COLO668 (cell line): ENCODE data around the gene MBTPS2.
"Not testable (repeated sequence)": the region's sequence is repeated elsewhere in the genome, so short reads cannot be mapped to it uniquely, and the experiment has no call there.

Experiments
- DNase-seq: peaks from one replicate; lab custom pipeline; 2025; ENCODE audit not compliant: unreplicated experiment; lab: John Stamatoyannopoulos, UW

MBTPS2 gene

DNA sequence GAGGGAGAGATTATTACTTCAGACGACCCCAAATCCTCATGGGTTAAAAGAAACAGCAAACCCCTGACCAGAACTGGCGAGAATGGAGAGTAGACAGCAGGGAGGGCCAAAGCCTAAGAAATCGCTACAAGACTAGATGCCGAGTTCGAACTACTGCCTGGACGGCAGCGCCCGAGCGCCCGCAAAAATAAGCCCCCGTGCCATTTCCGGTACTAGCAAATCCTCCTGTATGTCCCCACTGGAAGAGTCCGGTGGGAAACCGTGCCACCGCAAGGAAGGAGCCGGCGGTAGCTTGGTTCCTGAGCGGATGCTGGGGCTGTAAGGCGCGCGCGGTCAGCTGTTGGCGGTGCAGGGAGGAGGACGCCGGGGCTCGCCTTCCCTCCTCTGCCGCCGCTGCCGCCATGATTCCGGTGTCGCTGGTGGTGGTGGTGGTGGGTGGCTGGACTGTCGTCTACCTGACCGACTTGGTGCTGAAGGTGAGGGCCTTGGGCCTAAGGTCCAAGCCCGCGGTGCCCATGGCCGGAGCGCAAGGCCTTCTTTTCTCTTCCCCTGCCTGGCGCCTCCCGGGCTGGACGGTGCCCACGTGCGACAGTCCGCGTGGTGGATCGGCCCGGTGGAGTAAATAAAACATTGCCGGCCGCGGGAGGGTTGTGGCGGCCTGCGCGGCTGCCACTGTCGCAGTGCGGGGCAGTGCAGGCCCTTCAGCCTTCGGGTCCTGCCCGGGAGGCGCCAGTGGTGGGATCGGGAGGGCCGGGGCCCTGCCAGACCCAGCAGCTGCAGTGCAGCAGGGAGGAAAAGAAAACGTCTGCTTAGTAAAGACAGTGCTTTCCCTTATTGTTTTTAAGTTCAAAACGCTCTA lies at the start of gene MBTPS2:
Gene MBTPS2, plus strand, starts transcription at position 284 of the 859 bp plus-strand sequence. Its CDS starts 118 bp downstream, at position 402.
- peak; percentile 87 for DNase-seq

DNA sequence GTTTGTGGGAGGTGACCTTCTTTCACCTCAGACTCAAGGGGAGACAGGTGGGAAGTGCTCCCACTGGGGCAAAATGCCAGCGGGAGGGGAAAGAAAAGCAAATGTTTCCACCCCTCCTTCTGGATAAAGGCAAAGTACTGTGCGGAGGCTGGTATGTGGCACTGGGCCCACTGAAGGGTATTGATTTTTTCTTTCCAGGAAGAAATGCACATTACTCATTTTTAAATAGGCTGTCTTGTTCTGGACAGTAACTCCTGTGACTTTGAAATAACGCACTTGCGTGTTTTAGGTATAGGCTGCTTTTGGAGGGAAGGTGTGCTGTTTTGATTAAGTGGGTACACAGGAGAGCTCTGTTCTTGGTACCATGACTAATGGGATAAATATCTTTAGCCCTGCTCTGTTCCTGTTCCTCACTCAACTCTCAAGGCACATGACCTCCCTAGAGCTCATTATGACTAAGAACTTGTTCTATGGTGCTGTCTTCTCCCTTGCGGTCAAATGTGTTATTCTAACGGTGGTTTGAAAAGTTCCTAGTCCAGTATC lies 40.7 kb upstream of the MBTPS2 start:
- DNase-seq: peak; percentile 56

DNA sequence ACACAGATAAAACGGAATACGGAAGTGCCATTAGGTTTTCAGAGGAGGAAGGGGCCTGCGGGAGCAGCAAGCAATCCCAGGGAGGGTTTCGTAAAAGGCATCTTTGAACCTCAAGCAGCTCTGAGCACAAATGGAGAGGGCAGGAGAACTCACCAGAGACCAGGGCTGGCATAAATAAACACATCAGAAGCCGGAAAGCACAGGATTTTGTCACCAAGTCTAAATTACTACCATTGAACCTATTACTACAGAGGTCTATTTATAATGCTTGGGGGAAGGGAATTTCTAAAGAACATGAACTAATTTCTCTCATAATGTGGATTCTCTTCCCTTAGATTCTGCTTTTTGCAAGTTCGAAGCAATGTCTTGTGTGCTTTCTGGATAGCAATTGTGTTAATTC lies 39.6 kb upstream of the MBTPS2 start:
- no peak for DNase-seq

DNA sequence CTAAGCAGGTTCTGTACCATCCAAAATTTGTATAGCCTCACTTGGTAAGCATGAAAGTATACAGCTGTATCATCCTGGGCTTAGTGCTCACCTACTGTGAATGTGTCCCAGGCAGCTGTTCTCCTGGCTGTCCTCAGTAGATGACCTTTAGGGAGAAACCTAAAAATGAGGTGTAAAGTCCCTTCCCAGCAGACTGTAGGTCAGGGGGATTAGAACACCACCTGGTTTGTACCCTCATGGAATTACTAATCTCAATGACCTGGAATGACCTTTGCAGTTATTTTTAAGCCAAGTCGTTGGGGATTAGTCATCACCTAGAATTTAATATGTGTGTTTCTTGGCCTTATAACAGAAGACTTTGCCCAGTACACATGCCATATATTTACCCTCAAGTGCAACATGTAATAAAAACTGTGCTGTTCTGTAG lies 39.1 kb upstream of the MBTPS2 start:
- no peak for DNase-seq

DNA sequence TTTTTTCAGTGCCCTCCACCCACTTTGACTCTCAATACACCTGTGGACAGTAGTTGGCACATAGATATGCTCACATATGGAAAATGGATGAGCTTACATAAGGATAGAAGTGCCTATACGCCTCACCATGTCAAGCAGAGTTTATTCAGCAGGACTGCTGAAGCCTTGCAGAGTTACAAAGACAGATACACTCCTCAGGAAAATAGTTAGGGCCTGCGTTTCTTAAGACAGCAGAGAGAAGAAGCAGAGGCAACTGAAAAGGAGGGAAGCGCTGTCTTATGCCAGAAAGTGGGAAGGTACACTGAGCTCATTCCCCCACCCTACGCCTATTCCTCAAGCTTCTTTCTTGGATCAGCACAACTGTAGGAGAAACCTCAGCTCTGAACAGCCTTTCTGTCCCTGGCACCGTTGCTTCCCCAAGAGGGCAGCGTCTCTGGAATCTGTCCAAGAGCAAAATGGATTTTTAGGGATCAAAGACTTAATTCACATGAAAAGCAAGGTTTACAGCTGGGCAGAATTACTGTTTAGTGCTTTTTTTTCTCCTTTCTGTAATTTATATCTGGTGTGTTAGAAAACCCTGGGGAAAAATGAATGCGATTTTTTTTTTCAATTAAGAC lies 37.3 kb upstream of the MBTPS2 start:
- DNase-seq: no peak

- DNase-seq: no peak
Observed at GRCh38 chrX:21802839-21803238, 36.6 kb upstream of the MBTPS2 start.

- DNase-seq: no peak
Observed at GRCh38 chrX:21806691-21807090, 32.7 kb upstream of the MBTPS2 start.

DNA sequence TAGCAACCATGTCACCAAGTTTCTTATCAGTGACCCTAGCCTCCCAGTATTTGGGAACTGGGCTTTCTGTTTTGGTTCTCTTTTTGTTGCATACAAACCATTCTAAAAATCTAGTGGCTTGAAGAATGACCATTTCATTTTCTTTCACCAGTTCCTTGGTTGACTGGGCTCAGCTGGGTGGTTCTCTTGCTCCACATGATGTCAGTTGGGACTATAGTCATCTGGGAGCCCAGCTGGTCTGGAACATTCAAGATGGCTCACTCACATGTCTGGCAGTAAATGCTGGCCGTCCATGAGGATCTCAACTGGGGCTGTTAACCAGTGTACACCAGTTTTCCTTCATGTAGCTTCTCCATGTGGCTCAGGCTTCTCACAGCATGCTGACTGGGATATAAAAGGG lies 27.6 kb upstream of the MBTPS2 start:
- DNase-seq: no peak

DNA sequence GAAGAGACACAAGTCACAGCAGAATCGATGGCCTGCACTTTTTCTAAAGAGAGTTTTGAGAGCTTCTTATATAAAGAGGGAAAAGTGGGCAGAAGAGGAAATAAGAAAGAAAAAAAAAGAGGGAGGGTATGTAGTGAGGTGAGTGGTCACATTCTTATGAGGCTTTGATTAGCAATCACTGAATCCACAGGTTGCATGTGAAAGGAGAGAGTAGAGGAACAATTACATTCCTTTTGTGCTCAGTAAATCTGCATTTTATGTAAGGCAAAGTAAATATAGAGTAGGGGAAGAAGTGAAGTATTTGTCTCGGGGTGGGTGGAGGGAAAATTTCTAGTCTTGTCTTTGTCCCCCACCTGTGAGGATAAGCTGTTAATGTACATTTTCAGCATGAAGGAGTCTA lies 26.8 kb upstream of the MBTPS2 start:
- no peak for DNase-seq

- no peak for DNase-seq
Observed at GRCh38 chrX:21813612-21814368, 25.6 kb upstream of the MBTPS2 start.

- DNase-seq: no peak
Observed at GRCh38 chrX:21816136-21816535, 23.3 kb upstream of the MBTPS2 start.

DNA sequence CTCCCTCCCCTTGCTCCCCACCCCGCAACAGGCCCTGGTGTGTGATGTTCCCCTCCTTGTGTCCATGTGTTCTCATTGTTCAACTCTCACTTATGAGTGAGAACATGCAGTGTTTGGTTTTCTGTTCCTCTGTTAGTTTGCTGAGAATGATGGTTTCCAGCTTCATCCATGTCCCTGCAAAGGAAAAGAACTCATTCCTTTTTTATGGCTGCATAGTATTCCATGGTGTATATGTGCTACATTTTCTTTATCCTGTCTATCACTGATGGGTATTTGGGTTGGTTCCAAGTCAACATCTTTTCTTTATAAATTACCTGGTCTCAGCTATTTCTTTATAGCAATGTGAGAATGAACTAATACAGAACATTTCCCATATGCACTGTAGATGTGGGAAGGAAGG lies 19.2 kb upstream of the MBTPS2 start:
- DNase-seq: not testable (repeated sequence)

GRCh38 chrX:21821875-21822274 lies 17.5 kb upstream of the MBTPS2 start:
- no peak for DNase-seq

- DNase-seq: no peak
Observed at GRCh38 chrX:21831496-21831895, 7.9 kb upstream of the MBTPS2 start.

DNA sequence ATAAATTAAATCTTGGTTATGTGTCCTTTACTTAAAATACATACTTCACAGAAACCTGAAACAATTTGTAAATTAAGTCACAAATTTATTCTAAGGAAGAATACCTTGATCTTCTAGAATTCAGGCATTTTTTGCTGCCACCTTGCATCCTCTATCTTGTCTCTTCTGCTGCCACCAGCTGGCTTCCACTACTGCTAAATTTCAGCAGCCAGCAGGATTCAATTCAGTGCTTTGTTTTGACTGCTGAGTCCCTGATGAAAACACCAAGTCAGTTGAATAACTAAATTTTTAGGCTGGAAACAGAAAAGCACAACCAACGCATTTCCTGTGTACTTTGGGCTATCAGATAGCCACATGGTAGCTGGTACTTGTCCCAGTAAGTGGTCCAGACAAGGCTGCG lies 2.4 kb upstream of the MBTPS2 start:
- DNase-seq: no peak

DNA sequence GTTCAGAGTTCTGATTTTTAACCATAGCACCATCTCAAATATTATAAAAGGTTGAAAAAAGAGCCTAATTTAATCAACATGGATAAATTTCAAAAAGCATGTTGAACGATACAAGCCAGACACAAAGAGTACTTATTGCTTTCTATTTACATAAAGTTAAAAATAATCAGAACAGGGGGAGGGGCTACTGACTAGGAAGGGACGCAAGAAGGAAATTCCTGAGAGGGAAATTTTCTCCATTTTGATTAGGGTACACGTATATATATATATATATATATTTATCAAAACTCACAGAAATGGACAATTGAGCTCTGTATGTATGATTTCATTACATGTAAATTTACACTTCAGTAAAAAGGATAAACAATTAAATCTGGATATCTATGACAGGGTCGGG lies 482 bp upstream of the MBTPS2 start:
- DNase-seq: no peak

DNA sequence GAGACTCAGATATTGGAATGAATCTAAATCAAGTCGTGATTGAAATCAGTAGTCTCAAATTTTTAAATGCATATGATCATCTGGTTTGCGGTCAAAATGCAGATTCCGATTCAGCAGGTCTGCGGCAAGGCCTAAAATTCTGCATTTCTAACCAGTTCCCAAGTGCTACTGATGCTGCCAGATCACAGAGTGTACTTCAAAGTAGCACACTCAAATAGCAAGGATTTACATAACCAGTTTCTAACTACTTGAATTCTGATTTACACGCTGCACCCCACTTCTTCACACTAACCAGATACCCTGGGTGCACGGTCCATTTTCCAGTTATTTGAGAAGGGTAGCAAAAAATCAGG lies 752 bp downstream of the MBTPS2 start:
- no peak for DNase-seq

GRCh38 chrX:21843179-21843578 lies 3.8 kb downstream of the MBTPS2 start:
- DNase-seq: no peak

GRCh38 chrX:21845096-21845495 lies 5.7 kb downstream of the MBTPS2 start:
- DNase-seq: no peak

- DNase-seq: no peak
Observed at GRCh38 chrX:21847342-21847741, 7.9 kb downstream of the MBTPS2 start.

- no peak for DNase-seq
Observed at GRCh38 chrX:21853578-21853977, 14.2 kb downstream of the MBTPS2 start.
